HCT116 (cell line): ENCODE results near the gene GABRA4. TPM values are rescaled to one million over a fixed set of nuclear protein-coding genes. Genes with fewer than 3 reads are reported as not detected.

Source experiments
- ATAC-seq: fragments of 200-7000 bp; cut with Tn5 transposase; 2 replicates; pipeline ENCODE4 v1.9.1; 2020; ENCODE audit warnings: mild to moderate bottlenecking, moderate library complexity
- BruUV-seq: library from RNA; stranded (reverse); fragments of 400-500 nt; replicated peaks from 2 replicates; lab custom pipeline; 2021; lab: Mats Ljungman, UMichigan
- CTCF ChIA-PET: fragments of 300-600 bp; sonication (Branson Sonifier 250); formaldehyde crosslinking; loops from one replicate; lab custom pipeline; 2021; ENCODE audit warnings: antibody characterized with exemption; lab: Charles Lee
- POLR2A ChIA-PET: fragments of 300-600, 350-600 bp; sonication (Branson Sonifier 250); formaldehyde crosslinking; loops from one replicate; lab custom pipeline; 2021; ENCODE audit warnings: antibody characterized with exemption; lab: Charles Lee
- RAD21 ChIA-PET, 2 experiments: fragments of 300-600 bp; sonication (Branson Sonifier 250); formaldehyde crosslinking; loops; one replicate each; lab custom pipeline; 2023; ENCODE audit warnings: low total read pairs in 2 of 2; ENCODE audit not compliant: uncharacterized antibody in 2 of 2, unreplicated experiment in 2 of 2, low non-redundant PET in 1 of 2; lab: Charles Lee
- DNase-seq: peaks from one replicate; pipeline ENCODE4 v3.0.0-alpha.2; 2010; ENCODE audit warnings: low read depth, low spot score
- H2AFZ ChIP-seq: fragments of 200-600 bp; shearing (Covaris generic), sonication (generic); 2 replicates; pipeline ENCODE4 v1.6.1; 2017; ENCODE audit warnings: low read depth, mixed run types, mixed read lengths, antibody characterized with exemption, low read length; ENCODE audit not compliant: poor library complexity, severe bottlenecking
- H3K27ac ChIP-seq: 2 replicates; pipeline ENCODE4 v1.5.1; 2012; ENCODE audit warnings: low read depth, low read length
- H3K27me3 ChIP-seq: fragments of 200-600 bp; sonication (generic); 2 replicates; pipeline ENCODE4 v1.6.1; 2016; ENCODE audit warnings: mixed run types, low read length, mixed read lengths; ENCODE audit not compliant: insufficient read depth
- H3K36me3 ChIP-seq, 2 experiments: fragments of 200-500 bp in 1 of 2; fragments of 200-600 bp in 1 of 2; sonication (Bioruptor generic) in 1 of 2; sonication (generic) in 1 of 2; 2 replicates each; pipeline versions ENCODE4 v1.5.1 to v1.6.1; 2014 to 2016; ENCODE audit warnings: low read length in 2 of 2, inconsistent platforms in 1 of 2, mixed read lengths in 1 of 2, mixed run types in 1 of 2; ENCODE audit not compliant: insufficient read depth in 2 of 2, control insufficient read depth in 1 of 2
- H3K4me1 ChIP-seq, 2 experiments: fragments of 200-600 bp in 1 of 2; sonication (generic) in 1 of 2; 2 replicates each; pipeline versions ENCODE4 v1.5.1 to v1.6.1; 2012 to 2017; ENCODE audit warnings: low read length in 2 of 2, inconsistent platforms in 1 of 2, mild to moderate bottlenecking in 1 of 2, mixed read lengths in 1 of 2, mixed run types in 1 of 2, moderate library complexity in 1 of 2; ENCODE audit not compliant: insufficient read depth in 2 of 2, control insufficient read depth in 1 of 2
- H3K4me2 ChIP-seq: fragments of 200-600 bp; sonication (generic); 2 replicates; pipeline ENCODE4 v1.6.1; 2017; ENCODE audit warnings: mixed run types, low read length, mixed read lengths
- H3K4me3 ChIP-seq, 2 experiments: fragments of 200-600 bp in 1 of 2; sonication (generic) in 1 of 2; replicated peaks in 1 of 2; 2 replicates each; pipeline ENCODE4 v1.5.1; 2011 to 2016; ENCODE audit warnings: low read length in 2 of 2, control low read depth in 1 of 2, low read depth in 1 of 2, mild to moderate bottlenecking in 1 of 2, mixed read lengths in 1 of 2, mixed run types in 1 of 2
- H3K79me2 ChIP-seq: fragments of 200-600 bp; sonication (generic); 2 replicates; pipeline ENCODE4 v1.6.1; 2017; ENCODE audit warnings: mild to moderate bottlenecking, mixed run types, low read length, moderate library complexity, mixed read lengths; ENCODE audit not compliant: insufficient read depth
- H3K9ac ChIP-seq: fragments of 200-600 bp; sonication (generic); 2 replicates; pipeline ENCODE4 v1.6.1; 2016; ENCODE audit warnings: low read length, mixed read lengths
- H3K9me2 ChIP-seq: fragments of 200-600 bp; sonication (generic), shearing (Covaris generic); 2 replicates; pipeline ENCODE4 v1.6.1; 2017; ENCODE audit warnings: mixed run types, mild to moderate bottlenecking, moderate library complexity; ENCODE audit not compliant: insufficient read depth
- H3K9me3 ChIP-seq, 2 experiments: fragments of 200-500 bp in 1 of 2; fragments of 200-600 bp in 1 of 2; sonication (Bioruptor generic) in 1 of 2; sonication (generic) in 1 of 2; 2 replicates each; pipeline ENCODE4 v1.6.1; 2014 to 2017; ENCODE audit warnings: low read length in 2 of 2, mixed read lengths in 2 of 2, inconsistent platforms in 1 of 2, low read depth in 1 of 2, mild to moderate bottlenecking in 1 of 2, mixed run types in 1 of 2, moderate library complexity in 1 of 2; ENCODE audit not compliant: control insufficient read depth in 1 of 2, insufficient read depth in 1 of 2
- H4K20me1 ChIP-seq: fragments of 200-600 bp; sonication (generic), shearing (Covaris generic); 2 replicates; pipeline ENCODE4 v1.6.1; 2017; ENCODE audit warnings: mixed run types, mild to moderate bottlenecking, moderate library complexity; ENCODE audit not compliant: insufficient read depth
- CEBPB ChIP-seq: IDR thresholded peaks from 2 replicates; pipeline ENCODE4 v1.6.1; 2012; ENCODE audit warnings: low read depth
- CTCF ChIP-seq, 3 experiments: fragments of 200-600 bp in 1 of 3; sonication (generic) in 1 of 3; IDR thresholded peaks in 2 of 3; conservative IDR thresholded peaks in 1 of 3; 2 replicates each; pipeline ENCODE4 v1.5.1; 2012 to 2017; ENCODE audit warnings: low read depth in 2 of 3, low read length in 2 of 3, antibody characterized with exemption in 1 of 3, borderline replicate concordance in 1 of 3, control low read depth in 1 of 3, mild to moderate bottlenecking in 1 of 3, mixed read lengths in 1 of 3, mixed run types in 1 of 3, moderate library complexity in 1 of 3; ENCODE audit not compliant: insufficient read depth in 1 of 3
- ELF1 ChIP-seq: IDR thresholded peaks from 2 replicates; pipeline ENCODE4 v1.6.1; 2012; ENCODE audit warnings: low read depth, borderline replicate concordance
- EZH2 ChIP-seq: fragments of 200-600 bp; sonication (generic); IDR thresholded peaks from 2 replicates; pipeline ENCODE4 v1.6.1; 2017; ENCODE audit warnings: antibody characterized with exemption, mixed run types
- EZH2phosphoT487 ChIP-seq: fragments of 200-600 bp; IDR thresholded peaks from 2 replicates; pipeline ENCODE4 v1.6.1; 2018; ENCODE audit warnings: antibody characterized with exemption, borderline replicate concordance
- JUND ChIP-seq: IDR thresholded peaks from 2 replicates; pipeline ENCODE4 v1.6.1; 2012
- MAX ChIP-seq: IDR thresholded peaks from 2 replicates; pipeline ENCODE4 v1.6.1; 2012
- POLR2A ChIP-seq: IDR thresholded peaks from 2 replicates; pipeline ENCODE4 v1.7.0; 2011; ENCODE audit warnings: borderline replicate concordance; ENCODE audit not compliant: insufficient read depth, insufficient read length; ENCODE audit errors: extremely low read depth
- ZFX ChIP-seq: fragments of 450-650 bp; IDR thresholded peaks from 2 replicates; pipeline ENCODE4 v1.6.1; 2017
- ZNF274 ChIP-seq: fragments of 200-500 bp; sonication (Bioruptor generic); IDR thresholded peaks from 2 replicates; pipeline ENCODE4 v1.6.1; 2014; ENCODE audit warnings: mild to moderate bottlenecking, low read depth, low read length, inconsistent platforms
- intact Hi-C: fragments of 100-400 bp; cut with micrococcal nuclease; formaldehyde crosslinking; loops from 2 replicates; pipeline ENCODE4 v1.10.0; 2022
- total RNA-seq: library from RNA; stranded (reverse); gene quantifications from one replicate; pipeline ENCODE4 v1.2.1, GENCODE V29; 2021; ENCODE audit not compliant: unreplicated experiment

Gene GABRA4
- total RNA-seq, 1 experiment from 2014 or later: not detected

- ATAC-seq (no peak), DNase-seq (no peak)
- Histone ChIP-seq H3K9me3 (peaks cover 0 to 3% of the 10 kb centered on the region in 2 experiments; a peak in 3 of 4 replicates), H3K27ac (no peak overlapping the region), H3K9ac (no peak overlapping the region), H3K36me3 (no peaks in the 10 kb centered on the region), H3K9me2 (no peaks in the 10 kb centered on the region), H3K4me2 (no peak overlapping the region), H3K79me2 (no peaks in the 10 kb centered on the region), H3K27me3 (no peaks in the 10 kb centered on the region), H3K4me1 (no peaks in the 10 kb centered on the region), H4K20me1 (no peaks in the 10 kb centered on the region), H3K4me3 (no peak overlapping the region), H2AFZ (no peak overlapping the region)
- ChIA-PET POLR2A (no interaction called here), CTCF (no interaction called here), RAD21 (no interaction called here)
- BruUV-seq: no TSS peak
- TF ChIP-seq ELF1: no peak
- TF ChIP-seq POLR2A: no peak
- no peak for TF ChIP-seq EZH2phosphoT487
- intact Hi-C loops: loop anchor here (10.0 kb wide), 1 partner anchor 454 kb away; no protein-coding TSS in a partner anchor
Measured at GRCh38 chr4:46930891-46931290, 62.5 kb downstream of the GABRA4 start.

- H3K79me2 ChIP-seq: no peaks in the 10 kb centered on the region
- ATAC-seq (no peak), DNase-seq (no peak)
- H3K4me3 ChIP-seq: no peak overlapping the region
- H3K4me2 ChIP-seq: no peak overlapping the region
- RAD21 ChIA-PET: no interaction called here
- H3K9me2 ChIP-seq: no peaks in the 10 kb centered on the region
- H3K4me1 ChIP-seq: no peaks in the 10 kb centered on the region
- CTCF ChIA-PET: no interaction called here
- no TSS peak for BruUV-seq
- no peaks in the 10 kb centered on the region for H3K36me3 ChIP-seq
- POLR2A ChIA-PET: no interaction called here
- H4K20me1 ChIP-seq: no peaks in the 10 kb centered on the region
- no peak overlapping the region for H3K9ac ChIP-seq
- H3K27me3 ChIP-seq: no peaks in the 10 kb centered on the region
- H2AFZ ChIP-seq: no peak overlapping the region
- H3K9me3 ChIP-seq: peaks cover 0 to 3% of the 10 kb centered on the region in 2 experiments; a peak in 2 of 4 replicates
- H3K27ac ChIP-seq: no peak overlapping the region
- TF ChIP-seq EZH2: no peak
- TF ChIP-seq CEBPB: no peak
- no peak for TF ChIP-seq ZNF274
- TF ChIP-seq MAX: no peak
- no peak for TF ChIP-seq CTCF (IDR thresholded peaks at IDR 0.05 in 2 of 3, conservative IDR thresholded peaks at IDR 0.05 in 1 of 3; ENCODE audit: borderline replicate concordance in 1 of 3, insufficient read depth in 1 of 3, low read depth in 2 of 3, low read length in 2 of 3)
- no peak for TF ChIP-seq ZFX
- no peak for TF ChIP-seq ELF1
- TF ChIP-seq JUND: no peak
- TF ChIP-seq, all 23 proteins: peak for 0
- intact Hi-C loops: no loop called here
Measured at GRCh38 chr4:46927201-46927600, 66.2 kb downstream of the GABRA4 start.
